GM18519 (cell line): ENCODE data around the gene PRKCSH.
"Not testable (repeated sequence)": the region's sequence is repeated elsewhere in the genome, so short reads cannot be mapped to it uniquely, and the experiment has no call there.

ENCODE experiments used
- ATAC-seq: cut with Tn5 transposase; IDR thresholded peaks from one replicate; pipeline ENCODE4 v1.9.1; 2021; ENCODE audit warnings: mild to moderate bottlenecking, moderate library complexity; ENCODE audit not compliant: unreplicated experiment, low FRiP score

Gene PRKCSH

DNA sequence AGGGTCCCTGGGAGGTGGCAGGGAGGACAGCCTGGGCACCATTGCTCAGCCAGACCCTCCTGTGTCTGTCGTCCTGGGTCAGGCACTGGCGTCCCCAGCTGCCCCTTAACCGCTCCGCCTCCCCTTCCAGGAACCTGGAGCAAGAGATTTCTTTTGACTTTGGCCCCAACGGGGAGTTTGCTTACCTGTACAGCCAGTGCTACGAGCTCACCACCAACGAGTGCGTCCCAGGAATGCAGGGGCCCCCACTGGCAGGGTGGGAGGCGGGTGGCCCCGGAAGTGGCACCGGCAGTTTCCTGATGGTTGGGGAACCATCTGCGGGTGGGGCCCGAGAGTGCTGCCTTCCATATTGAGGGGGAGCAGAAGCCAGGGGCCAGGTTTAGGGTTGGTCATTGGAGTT, 13.0 kb downstream of the PRKCSH start:
- ATAC-seq: no peak

DNA sequence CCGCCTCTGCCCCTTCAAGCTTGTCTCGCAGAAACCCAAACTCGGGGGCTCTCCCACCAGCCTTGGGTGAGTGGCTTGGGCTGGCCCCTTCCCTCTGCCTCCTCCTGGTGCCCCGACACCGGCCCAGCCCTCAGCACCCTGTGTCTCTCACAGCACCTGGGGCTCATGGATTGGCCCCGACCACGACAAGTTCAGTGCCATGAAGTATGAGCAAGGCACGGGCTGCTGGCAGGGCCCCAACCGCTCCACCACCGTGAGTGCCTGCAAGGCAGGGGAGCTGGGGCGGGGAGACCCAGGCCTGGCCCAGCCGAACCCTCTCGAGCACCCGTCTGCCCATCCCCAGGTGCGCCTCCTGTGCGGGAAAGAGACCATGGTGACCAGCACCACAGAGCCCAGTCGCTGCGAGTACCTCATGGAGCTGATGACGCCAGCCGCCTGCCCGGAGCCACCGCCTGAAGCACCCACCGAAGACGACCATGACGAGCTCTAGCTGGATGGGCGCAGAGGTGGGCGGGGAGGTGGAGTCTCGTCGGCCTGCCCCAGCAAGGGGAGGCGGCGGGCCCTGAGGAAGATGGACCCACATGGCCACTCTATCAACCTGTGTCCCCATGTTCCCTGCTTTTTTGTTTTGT, 13.6 kb downstream of the PRKCSH start:
- ATAC-seq: no peak

DNA sequence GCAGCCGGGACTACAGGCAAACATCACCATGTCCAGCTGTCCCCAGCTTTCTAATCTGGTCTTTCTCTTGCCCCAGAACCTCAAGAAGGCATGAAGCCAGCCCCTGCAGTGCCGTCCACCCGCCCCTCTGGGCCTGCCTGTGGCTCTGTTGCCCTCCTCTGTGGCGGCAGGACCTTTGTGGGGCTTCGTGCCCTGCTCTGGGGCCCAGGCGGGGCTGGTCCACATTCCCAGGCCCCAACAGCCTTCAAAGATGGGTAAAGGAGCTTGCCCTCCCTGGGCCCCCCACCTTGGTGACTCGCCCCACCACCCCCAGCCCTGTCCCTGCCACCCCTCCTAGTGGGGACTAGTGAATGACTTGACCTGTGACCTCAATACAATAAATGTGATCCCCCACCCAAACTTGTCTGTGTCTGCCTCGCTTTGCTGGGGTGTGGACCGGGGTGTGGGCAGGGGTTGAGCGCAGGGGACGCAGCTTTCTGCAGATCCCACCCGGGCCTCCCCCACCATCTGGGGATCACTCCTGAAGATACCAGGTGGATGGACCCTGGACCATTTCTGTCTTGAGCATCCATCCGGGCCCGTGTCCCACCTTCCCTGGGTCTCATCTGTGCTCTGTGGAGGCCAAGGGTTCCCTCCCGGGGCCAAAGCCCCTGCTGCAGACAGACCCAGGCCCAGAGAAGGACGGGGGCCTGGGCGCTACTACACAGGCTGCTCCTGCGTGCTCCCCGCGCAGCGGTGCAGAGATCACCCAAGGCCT, 15.3 kb downstream of the PRKCSH start:
- no peak for ATAC-seq

DNA sequence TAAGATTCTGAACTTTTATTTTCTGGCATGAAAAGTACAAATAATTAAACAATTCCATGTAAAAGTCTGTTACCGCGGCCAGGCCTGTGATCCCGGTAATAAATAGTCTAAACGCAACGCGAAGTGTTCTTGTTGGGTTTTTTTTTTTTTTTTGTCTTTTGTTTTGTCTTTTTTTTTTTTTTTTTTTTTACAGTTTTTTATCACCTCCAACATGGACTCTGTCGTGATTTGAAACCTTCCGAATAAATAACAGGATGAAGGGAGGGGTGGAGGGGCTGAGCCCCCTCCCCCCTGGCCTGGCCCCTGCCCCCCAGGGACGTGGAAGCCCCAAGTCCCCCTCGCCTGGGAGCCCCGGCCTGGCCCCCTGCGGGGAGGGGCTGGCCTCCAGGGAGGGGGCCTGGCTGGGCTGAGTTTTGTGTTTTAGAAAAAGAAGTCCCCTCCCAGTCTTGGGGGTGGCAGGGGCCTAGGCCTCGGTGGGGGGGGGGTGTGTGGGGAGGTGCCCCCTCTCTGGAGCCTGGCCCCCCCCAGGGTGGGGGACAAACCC, 16.0 kb downstream of the PRKCSH start:
- no peak for ATAC-seq

DNA sequence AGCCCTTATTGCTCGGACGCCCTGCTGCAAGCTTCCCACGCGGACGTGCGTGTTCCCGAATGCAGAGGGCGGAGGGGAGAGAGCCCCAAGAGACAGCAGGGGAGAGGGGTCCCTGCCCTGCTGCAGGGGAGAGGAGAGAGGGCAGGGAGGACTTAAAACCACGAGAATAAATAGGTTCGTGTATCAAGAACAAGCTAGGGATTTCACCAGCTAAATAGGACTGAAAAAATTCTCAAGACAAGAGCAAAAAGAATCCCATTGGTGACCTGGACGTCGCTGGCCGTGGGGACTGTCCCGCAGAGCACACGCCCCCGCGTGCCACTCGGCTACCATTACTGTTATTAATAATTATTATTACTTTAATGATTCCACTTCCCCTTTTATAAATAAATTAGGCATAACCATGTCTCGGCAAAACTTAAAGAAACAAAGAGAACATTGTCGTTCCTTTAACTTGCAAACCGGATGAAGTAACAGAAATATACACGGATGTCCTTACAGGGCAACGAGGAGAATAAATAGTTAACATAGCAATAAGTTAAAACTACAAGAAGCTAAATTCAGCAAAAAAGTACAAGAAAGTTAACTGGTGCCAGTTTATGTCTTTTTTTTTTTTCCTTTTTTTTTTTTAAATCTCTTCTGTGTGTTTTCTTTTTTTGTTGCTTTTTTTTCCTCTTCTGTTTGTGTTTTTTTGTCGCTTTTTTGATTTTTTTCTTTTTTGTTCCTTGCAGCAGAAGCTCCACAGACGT, 16.6 kb downstream of the PRKCSH start:
- no peak for ATAC-seq

DNA sequence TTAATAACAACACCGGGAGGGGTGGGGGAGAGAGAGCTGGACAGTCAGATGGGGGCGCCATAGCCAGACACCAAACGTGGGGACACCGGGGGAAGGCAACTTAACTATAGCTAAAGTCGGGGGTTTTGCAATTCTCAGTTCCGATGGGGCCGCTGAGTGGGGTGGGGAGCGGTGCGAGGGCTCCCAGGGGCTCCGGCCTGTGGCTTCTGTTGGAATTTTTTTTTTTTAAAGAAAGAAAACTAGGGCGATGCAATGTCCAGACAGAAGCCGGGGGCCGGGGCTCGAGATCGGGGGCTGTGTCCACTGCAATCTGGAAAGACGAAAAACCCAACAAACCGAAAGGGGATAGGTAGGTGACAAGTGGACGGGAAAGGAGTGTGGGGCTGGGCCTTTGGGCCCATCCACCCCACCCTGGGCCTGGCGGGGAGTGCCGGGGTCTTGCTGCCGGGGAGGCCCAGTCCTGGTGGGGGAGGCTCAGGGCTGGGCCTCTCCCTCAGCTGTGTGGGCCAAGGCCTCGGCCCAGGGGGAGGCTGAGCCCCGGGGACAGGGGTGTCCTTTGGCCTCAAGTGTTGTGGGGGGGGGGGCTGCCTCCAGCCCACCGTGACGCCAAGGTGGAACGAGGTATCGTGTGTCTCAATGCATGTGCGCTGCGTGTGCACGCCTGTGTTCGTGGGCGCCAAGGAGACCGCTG, 17.3 kb downstream of the PRKCSH start:
- ATAC-seq: no peak

DNA sequence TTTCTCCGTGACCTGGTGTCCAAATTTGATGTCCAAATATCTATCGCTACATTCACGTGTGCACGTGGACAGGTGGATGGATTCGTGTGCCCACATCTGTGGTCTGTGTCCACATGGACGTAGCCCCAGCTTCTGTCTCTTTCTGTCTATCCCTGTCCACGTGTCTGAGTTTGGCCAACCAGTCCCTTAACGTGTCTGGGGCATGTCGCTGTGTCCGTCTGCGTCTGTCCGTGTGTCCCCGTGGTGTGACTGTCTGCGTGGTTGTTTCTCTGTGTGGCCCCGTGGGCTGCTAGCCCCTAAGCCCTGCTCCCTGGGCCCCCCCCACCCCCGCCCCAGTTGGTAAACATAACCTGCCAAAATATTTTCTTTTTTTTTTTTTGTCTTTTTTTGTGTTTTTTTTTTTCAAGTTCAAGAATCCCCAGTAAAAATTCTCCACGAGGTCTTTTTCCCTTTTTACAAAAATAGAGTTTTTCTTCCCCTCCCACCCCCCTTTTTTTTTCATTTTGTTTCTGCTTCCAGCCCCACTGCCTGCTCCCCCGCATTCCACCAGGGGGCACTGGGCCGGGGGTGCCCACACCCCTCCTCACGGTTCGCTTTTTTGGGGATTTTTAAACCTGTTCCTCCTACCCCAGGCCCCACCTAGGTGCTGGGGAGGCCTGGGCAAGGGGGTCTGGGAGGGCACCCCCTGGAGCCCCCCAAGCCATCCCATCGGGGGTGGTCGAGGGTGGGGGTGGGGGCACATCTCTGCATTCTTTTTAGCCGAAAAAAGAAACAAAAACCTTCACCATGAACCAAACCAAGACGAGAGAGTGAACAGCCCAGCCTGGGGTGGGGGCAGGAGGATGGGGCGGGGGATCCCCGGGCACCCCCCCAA, 18.3 kb downstream of the PRKCSH start:
- no peak for ATAC-seq

DNA sequence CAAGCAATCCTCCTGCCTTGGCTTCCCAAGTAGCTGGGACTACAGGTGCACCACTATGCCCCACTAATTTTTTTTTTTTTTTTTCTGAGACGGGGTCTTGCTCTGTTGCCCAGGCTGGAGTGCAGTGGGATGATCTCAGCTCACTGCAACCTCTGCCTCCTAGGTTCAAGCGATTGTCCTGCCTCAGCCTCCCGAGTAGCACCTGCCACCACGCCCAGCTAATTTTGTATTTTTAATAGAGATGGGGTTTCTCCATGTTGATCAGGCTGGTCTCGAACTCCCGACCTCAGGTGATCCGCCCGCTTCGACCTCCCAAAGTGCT, 19.8 kb downstream of the PRKCSH start:
- not testable (repeated sequence) for ATAC-seq

DNA sequence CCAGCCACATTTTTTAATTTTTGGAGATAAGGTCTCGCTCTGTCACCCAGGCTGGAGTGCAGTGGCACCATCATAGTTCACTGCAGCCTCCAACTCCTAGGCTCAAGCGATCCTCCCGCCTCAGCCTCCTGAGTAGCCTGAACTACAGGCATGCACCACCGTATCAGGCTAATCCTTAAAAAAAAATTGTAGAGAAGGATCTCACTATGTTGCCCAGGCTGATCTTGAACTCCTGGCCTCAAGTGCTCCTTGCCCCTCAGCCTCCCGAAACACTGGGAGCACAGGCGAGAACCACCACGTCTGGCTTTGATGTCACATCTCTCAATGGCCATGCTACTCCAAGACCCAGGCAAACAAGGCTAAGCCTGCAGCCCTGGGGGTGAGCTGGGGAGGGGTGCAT, 21.2 kb downstream of the PRKCSH start:
- ATAC-seq: no peak

DNA sequence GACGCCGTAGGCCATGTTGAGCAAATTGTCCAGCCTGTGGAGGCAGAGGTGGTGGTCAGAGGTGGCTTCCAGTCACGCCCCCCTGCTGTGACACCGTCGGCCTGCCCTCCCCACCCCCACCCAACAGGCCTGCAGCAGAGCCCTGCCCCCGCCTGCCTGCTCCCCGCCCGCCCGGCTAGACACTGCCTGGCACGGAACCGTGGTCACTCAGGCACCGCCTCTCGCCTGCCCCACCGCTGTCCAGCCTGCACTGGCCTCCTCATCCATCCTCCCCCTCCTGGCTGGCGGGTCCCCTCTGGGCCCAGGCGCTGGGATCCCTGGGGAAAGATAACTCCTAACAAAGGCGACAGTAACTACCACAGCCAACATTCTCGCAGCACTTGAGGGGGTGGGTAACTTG, 21.7 kb downstream of the PRKCSH start:
- no peak for ATAC-seq

DNA sequence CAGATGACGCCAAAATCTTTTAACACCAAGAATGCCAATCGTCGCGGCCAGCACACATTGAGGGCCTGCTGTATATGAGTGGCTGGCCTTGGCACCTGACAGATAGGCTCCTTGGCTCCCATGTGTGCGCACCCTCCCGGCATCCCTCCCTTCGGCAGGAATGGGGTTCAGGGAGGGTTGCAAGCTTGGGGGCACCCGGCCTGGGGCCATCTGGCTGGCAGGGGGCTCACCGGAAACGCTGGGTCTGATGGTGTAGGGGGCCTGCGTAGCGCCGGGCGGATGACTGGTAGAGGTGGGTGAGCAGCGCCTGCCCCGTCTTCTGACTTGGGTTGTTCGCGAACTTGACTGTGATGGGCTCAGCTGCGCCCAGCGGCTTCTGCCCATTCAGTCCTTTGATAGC, 22.4 kb downstream of the PRKCSH start:
- ATAC-seq: no peak

DNA sequence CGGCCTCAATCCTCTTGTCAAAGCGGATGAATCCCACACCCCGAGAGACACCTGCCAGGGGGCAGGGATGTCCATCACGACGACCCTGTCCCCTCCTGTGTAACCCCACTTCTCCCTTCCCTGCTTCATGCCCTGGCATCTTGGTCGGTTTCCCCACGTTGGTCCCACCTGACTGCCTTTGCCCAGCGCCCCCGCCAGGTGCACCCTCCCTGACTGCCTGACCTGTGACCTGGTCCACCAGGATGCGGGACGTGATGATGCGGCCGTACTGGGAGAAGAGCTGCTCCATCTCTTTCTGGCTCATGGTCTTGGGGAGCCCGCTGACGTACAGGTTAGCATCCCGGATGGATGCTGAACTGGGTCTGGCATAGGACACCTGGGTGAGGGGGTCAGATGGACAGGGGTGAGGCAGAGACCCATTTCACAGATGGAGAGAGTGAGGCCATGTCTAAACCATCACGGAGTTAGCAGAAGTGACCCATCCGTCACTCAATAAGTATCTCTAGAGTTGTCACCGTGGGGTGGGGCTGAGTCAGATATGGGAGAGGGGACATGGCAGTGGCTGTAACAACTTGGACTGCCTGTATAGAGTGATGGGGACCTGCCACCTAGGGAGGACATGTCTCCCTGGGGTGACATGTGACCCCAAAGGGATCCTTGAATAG, 22.9 kb downstream of the PRKCSH start:
- no peak for ATAC-seq

DNA sequence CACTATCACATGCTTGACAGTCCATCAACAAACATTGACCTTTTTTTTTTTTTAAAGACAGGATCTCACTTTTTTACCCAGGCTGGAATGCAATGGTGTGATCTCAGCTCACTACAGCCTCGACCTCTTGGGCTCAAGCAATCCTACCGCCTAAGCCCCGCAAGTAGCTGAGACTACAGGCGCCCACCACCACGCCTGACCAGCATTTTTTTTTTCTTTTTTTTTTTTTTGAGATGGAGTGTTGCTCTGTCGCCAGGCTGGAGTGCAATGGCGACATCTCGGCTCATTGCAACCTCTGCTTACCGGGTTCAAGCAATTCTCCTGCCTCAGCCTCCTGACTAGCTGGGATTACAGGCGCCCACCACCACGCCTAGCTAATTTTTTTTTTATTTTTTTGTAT, 23.5 kb downstream of the PRKCSH start:
- not testable (repeated sequence) for ATAC-seq

DNA sequence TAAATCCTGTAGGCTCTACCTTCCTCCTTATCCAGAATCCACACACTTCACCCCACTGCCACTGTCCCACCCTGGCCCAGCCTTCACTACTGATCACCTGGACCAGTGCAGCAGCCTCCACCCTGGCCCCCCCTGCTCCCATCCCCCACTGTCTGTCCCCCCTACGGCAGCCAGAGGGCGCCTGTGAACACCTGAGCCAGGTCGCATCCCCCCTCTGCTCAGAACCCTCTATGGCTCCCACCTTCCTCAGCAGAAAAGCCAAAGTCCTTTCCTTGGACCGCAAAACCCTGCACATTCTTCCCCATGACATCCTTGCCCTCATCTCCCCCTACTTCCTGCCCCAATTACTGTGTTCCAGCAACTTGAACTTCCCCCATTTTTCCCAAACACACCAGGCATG, 24.8 kb downstream of the PRKCSH start:
- no peak for ATAC-seq

DNA sequence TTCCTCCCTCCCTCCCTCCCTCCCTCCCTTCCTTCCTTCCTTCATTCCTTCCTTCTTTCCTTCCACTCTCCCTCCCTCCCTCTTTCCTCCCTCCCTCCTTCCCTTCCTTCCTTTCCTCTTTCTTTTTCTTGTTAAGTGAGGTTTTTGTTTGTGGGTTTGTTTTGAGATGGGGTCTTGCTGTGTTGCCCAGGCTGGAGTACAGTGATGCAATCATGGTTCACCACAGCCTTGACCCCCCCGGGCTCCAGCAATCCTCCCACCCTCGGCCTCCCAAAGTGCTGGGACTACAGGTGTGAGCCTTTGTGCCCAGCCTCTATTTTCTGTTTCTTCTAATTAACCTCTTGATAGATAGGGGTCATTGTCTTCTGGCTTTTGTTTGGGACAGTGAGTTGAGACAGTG, 26.0 kb downstream of the PRKCSH start:
- no peak for ATAC-seq

DNA sequence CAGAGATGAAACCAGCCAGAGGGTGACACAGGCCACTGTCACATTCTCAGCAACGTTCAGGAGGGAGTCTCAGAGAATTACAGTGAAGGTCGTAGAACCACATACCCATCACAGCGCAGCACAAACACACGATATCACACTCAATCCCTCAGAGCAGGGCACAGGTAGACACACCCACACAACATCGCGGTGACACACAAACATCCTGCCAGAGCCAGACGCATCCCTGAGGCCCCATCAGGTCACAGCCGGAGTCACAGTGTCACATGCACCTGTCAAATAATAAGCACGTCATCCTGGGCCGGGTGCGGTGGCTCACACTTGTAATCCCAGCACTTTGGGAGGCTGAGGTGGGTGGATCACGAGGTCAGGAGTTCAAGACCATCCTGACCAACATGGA, 28.0 kb downstream of the PRKCSH start:
- no peak for ATAC-seq

DNA sequence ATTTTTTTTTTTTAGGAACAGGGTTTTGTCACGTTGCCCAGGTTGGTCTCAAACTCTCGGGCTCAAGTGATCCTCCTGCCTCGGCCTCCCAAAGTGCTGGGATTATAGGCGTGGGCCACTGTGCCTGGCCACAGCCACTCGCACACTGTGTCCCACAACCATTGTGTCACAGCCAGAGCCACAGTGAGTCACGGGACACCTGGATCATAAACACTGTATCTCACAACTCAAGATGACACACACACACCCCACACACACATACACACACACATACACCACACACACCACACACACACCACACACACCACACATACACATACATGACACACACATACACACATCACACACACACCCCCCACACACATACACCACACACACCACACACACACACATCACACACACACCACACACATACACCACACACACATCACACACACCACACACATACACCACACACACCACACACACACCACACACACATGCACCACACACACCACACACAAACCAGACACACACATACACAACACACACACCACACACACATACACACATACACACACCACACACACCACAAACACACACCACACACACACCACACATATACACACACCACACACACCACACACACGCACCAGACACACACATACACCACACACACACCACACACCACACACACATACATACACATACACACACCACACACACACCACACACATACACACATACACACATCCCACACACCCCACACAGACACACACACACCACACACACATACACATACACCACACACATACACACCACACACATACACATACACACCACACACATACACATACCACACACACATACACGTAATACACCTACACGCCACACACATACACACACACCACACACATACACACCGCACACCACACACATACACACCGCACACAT, 29.2 kb downstream of the PRKCSH start:
- ATAC-seq: no peak

DNA sequence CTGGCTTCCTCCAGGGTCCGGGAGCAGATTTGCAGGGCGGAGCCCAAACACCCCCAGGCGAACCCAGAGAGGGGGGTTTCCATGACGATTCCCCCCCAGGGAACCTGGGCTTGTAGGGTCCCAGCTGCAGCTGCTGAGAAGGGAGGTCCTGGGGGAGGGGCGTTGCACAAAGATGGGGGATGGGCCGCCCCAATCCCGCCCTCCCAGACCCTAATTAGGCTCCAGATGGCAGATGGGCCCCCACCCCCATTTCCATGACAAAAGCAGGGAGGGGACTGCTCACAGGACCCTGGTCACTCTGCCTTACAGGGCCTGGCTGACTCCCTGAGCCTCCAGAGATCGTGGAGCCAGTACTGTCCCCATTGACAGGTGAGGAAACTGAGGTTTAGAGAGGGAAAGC, 30.2 kb downstream of the PRKCSH start:
- ATAC-seq: no peak
